HepG2 (cell line): ENCODE results near the gene DDX46. TPM values are rescaled to one million over a fixed set of nuclear protein-coding genes. Genes with fewer than 3 reads are reported as not detected.

ENCODE experiments used
- ATAC-seq: fragments of 200-7000 bp; cut with Tn5 transposase; 3 replicates; pipeline ENCODE4 v1.9.1; 2020; ENCODE audit warnings: mild to moderate bottlenecking, moderate library complexity
- BruUV-seq: library from RNA; stranded (reverse); fragments of 400-500 nt; replicated peaks from 2 replicates; lab custom pipeline; 2021; lab: Mats Ljungman, UMichigan
- CTCF ChIA-PET: fragments of 300-600 bp; formaldehyde crosslinking; extraction: SDS; loops from one replicate; lab custom pipeline; 2021; ENCODE audit warnings: low total read pairs, inconsistent platforms, low intra/inter-chr PET ratio; lab: Yijun Ruan, JAX
- POLR2A ChIA-PET: fragments of 350-600 bp; sonication (Branson Sonifier 250); formaldehyde crosslinking; loops from one replicate; lab custom pipeline; 2020; ENCODE audit warnings: antibody characterized with exemption, inconsistent platforms; lab: Yijun Ruan, JAX
- DNase-seq: peaks from one replicate; pipeline ENCODE4 v3.0.0-alpha.2; 2015; ENCODE audit warnings: low spot score
- FAIRE-seq: peaks from 3 replicates; lab custom pipeline; 2011; peaks lifted over from hg19 to GRCh38; lab: Jason Lieb, UNC
- H2AFZ ChIP-seq: one replicate; pipeline ENCODE4 v1.6.1; 2011; ENCODE audit warnings: low read length, inconsistent platforms
- H3K27ac ChIP-seq: fragments of 300-600 bp; 3 replicates; pipeline ENCODE4 v1.8.0; 2011; ENCODE audit warnings: mixed run types, mild to moderate bottlenecking, mixed read lengths, low read length, inconsistent platforms; ENCODE audit not compliant: insufficient read depth; ENCODE audit errors: extremely low read length
- H3K27me3 ChIP-seq, 2 experiments: fragments of 200-600 bp in 1 of 2; 2 replicates in 1 of 2; 3 replicates in 1 of 2; pipeline versions ENCODE4 v1.6.0 to v1.8.0; 2011; ENCODE audit warnings: low read length in 2 of 2, mild to moderate bottlenecking in 2 of 2, moderate library complexity in 2 of 2, inconsistent platforms in 1 of 2; ENCODE audit not compliant: insufficient read depth in 2 of 2, control insufficient read depth in 1 of 2
- H3K36me3 ChIP-seq, 2 experiments: fragments of 200-600 bp in 1 of 2; replicated peaks in 1 of 2; 2 replicates in 1 of 2; 3 replicates in 1 of 2; pipeline versions ENCODE4 v1.5.1 to v1.8.0; 2011; ENCODE audit warnings: low read length in 2 of 2, inconsistent platforms in 1 of 2; ENCODE audit not compliant: insufficient read depth in 2 of 2, control insufficient read depth in 1 of 2
- H3K4me1 ChIP-seq: 2 replicates; pipeline ENCODE4 v1.5.1; 2012; ENCODE audit warnings: low read length, inconsistent platforms; ENCODE audit not compliant: insufficient read depth
- H3K4me2 ChIP-seq: 2 replicates; pipeline ENCODE4 v1.6.0; 2011; ENCODE audit warnings: low read depth, low read length, inconsistent platforms
- H3K4me3 ChIP-seq, 3 experiments: fragments of 200-600 bp in 1 of 3; sonication (generic), shearing (Covaris generic) in 1 of 3; replicated peaks in 1 of 3; 2 replicates each; pipeline ENCODE4 v1.5.1; 2011 to 2016; ENCODE audit warnings: low read length in 3 of 3, inconsistent platforms in 2 of 3, low read depth in 2 of 3, mild to moderate bottlenecking in 2 of 3, control low read depth in 1 of 3, mixed read lengths in 1 of 3; ENCODE audit not compliant: insufficient read depth in 1 of 3
- H3K79me2 ChIP-seq: one replicate; pipeline ENCODE4 v1.6.1; 2011; ENCODE audit warnings: low read length, inconsistent platforms; ENCODE audit not compliant: insufficient read depth
- H3K9ac ChIP-seq: 2 replicates; pipeline ENCODE4 v1.6.0; 2011; ENCODE audit warnings: mild to moderate bottlenecking, low read depth, low read length, inconsistent platforms; ENCODE audit not compliant: insufficient read depth
- H3K9me3 ChIP-seq: 2 replicates; pipeline ENCODE4 v1.5.1; 2012; ENCODE audit warnings: mild to moderate bottlenecking, low read length
- H4K20me1 ChIP-seq: 2 replicates; pipeline ENCODE4 v1.6.0; 2011; ENCODE audit warnings: inconsistent platforms, mild to moderate bottlenecking, low read length, moderate library complexity; ENCODE audit not compliant: insufficient read depth
- AHR ChIP-seq: IDR thresholded peaks from 2 replicates; pipeline ENCODE4 v1.6.1; 2018; ENCODE audit warnings: missing genetic modification reagents, missing compliant biosample characterization
- LCORL ChIP-seq, 2 experiments: fragments of 450-650 bp in 1 of 2; sonication (generic) in 1 of 2; formaldehyde crosslinking in 1 of 2; IDR thresholded peaks; 2 replicates each; pipeline versions ENCODE4 v1.5.0 to v1.6.1; 2017 to 2020; ENCODE audit warnings: antibody characterized with exemption in 1 of 2, missing genetic modification reagents in 1 of 2
- MAX ChIP-seq: IDR thresholded peaks from 2 replicates; pipeline ENCODE4 v1.6.1; 2012; ENCODE audit warnings: inconsistent platforms
- PCBP2 ChIP-seq: fragments of 200-400 bp; formaldehyde crosslinking; optimal IDR thresholded peaks from 2 replicates; pipeline ENCODE3; 2018; ENCODE audit warnings: low read length, low read depth; ENCODE audit not compliant: poor library complexity, severe bottlenecking
- PRDM15 ChIP-seq: sonication (generic); formaldehyde crosslinking; IDR thresholded peaks from 2 replicates; pipeline ENCODE4 v1.4.0; 2020; ENCODE audit warnings: missing genetic modification reagents
- SMARCE1 ChIP-seq: fragments of 450-650 bp; IDR thresholded peaks from 2 replicates; pipeline ENCODE4 v1.6.1; 2017; ENCODE audit warnings: borderline replicate concordance
- SOX5 ChIP-seq: IDR thresholded peaks from 2 replicates; pipeline ENCODE4 v1.6.1; 2016; ENCODE audit warnings: borderline replicate concordance
- ZBTB8A ChIP-seq: sonication (generic); formaldehyde crosslinking; IDR thresholded peaks from 2 replicates; pipeline ENCODE4 v1.4.0; 2020; ENCODE audit warnings: mild to moderate bottlenecking, low read depth, missing genetic modification reagents, borderline replicate concordance
- ZFX ChIP-seq: sonication (generic); formaldehyde crosslinking; IDR thresholded peaks from 2 replicates; pipeline ENCODE4 v1.4.0; 2020; ENCODE audit warnings: mild to moderate bottlenecking, low read depth, missing genetic modification reagents, moderate library complexity
- ZNF18 ChIP-seq: sonication (generic); formaldehyde crosslinking; IDR thresholded peaks from 2 replicates; pipeline ENCODE4 v1.8.0; 2022; ENCODE audit warnings: mild to moderate bottlenecking, missing genetic modification reagents; ENCODE audit not compliant: insufficient replicate concordance
- ZNF326 ChIP-seq: sonication (generic); formaldehyde crosslinking; IDR thresholded peaks from 2 replicates; pipeline ENCODE4 v1.4.0; 2020; ENCODE audit warnings: missing genetic modification reagents, borderline replicate concordance
- ZNF431 ChIP-seq: sonication (generic); formaldehyde crosslinking; IDR thresholded peaks from 2 replicates; pipeline ENCODE4 v1.9.0; 2022; ENCODE audit warnings: missing genetic modification reagents, low read depth, mild to moderate bottlenecking, borderline replicate concordance
- WGBS: methylation state at CpG from one replicate; pipeline ENCODE4 v1.1.6; 2017; ENCODE audit warnings: low lambda C conversion rate; 5-methylcytosine and 5-hydroxymethylcytosine counted together
- in situ Hi-C: cut with HindIII; loops from 2 replicates; pipeline ENCODE4 v1.10.0; 2017; ENCODE audit warnings: low pct_unique_long_range_greater_than_20kb; ENCODE audit not compliant: extremely low pct_ligation_motif_present
- intact Hi-C: fragments of 100-400 bp; cut with micrococcal nuclease; formaldehyde crosslinking; loops from one replicate; pipeline ENCODE4 v1.10.0; 2022; ENCODE audit not compliant: unreplicated experiment
- polyA plus RNA-seq, 8 experiments: library from polyadenylated mRNA; depleted of rRNA in 3 of 8; stranded (reverse) in 7 of 8; unstranded in 1 of 8; fragments of >200 nt; fragmentation: Illumina TruSeq in 4 of 8; extraction: Trizol in 4 of 8; gene quantifications; 2 replicates each; pipeline versions ENCODE4 v1.2.1 to v1.2.3, GENCODE V29; 2011 to 2016; ENCODE audit warnings: low read depth in 4 of 8, missing spikeins in 1 of 8, mixed read lengths in 1 of 8; ENCODE audit not compliant: insufficient read depth in 1 of 8
- total RNA-seq, 5 experiments: library from RNA; depleted of rRNA; stranded (reverse); fragments of >200 nt; fragmentation: Illumina TruSeq; extraction: Trizol; gene quantifications; 2 replicates each; pipeline ENCODE4 v1.2.3, GENCODE V29; 2016; ENCODE audit warnings: low read depth in 1 of 5
- TF ChIP-seq, protein P1 (sequence below), 2 experiments: sonication (generic) in 1 of 2; formaldehyde crosslinking in 1 of 2; IDR thresholded peaks; 2 replicates each; pipeline versions ENCODE4 v1.4.0 to v1.6.1; 2016 to 2020; ENCODE audit warnings: borderline replicate concordance in 1 of 2, low read depth in 1 of 2, mild to moderate bottlenecking in 1 of 2, missing genetic modification reagents in 1 of 2

Gene DDX46
- total and polyA plus RNA-seq, 2 of the 13 experiments (the other 11 are each of a cell fraction or from before 2014, with no cell fraction given), result 27.3 to 59.3 TPM

GRCh38 chr5:134803821-134804220 is 45.2 kb downstream of the DDX46 start (continued):
- TF ChIP-seq ZNF18 (CRISPR knock-in tag) (no peak), MAX (no peak), ZNF431 (CRISPR knock-in tag) (no peak), LCORL (IDR thresholded peaks at IDR 0.05) (no peak), LCORL (CRISPR knock-in tag; IDR thresholded peaks at IDR 0.05) (no peak), AHR (CRISPR knock-in tag) (no peak)

DNA sequence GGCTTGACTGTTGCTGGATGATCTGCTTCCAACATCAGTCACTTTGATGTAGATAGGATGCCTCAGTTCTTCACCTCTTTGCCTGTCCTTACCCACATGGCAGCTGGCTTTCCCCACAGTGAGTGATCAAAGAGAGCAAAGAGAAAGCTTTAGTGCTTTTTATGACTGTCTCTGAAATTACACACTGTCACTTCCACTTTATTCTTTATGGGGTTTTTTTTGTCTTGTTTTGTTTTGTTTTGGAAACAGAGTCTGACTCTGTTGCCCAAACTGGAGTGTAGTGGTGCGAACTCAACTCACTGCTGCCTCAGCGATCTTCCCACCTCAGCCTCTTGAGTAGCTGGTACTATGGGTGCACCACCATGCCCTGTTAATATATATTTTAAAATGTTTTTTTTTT is 54.8 kb downstream of the DDX46 start:
- H3K27ac ChIP-seq, result no peak overlapping the region
- H3K4me1 ChIP-seq, result no peaks in the 10 kb centered on the region
- ChIA-PET POLR2A (no interaction called here), CTCF (no interaction called here)
- 96% methylated on average over 2 of the region's 2 CpGs for WGBS
- H2AFZ ChIP-seq, result no peak overlapping the region
- ATAC-seq, result no peak
- DNase-seq, result no peak
- H3K79me2 ChIP-seq, result no peaks in the 10 kb centered on the region
- no peak overlapping the region for H3K4me2 ChIP-seq
- H3K9ac ChIP-seq, result no peak overlapping the region
- H3K27me3 ChIP-seq, result no peaks in the 10 kb centered on the region
- no peaks in the 10 kb centered on the region for H3K9me3 ChIP-seq
- FAIRE-seq, result no peak
- no peak overlapping the region for H3K4me3 ChIP-seq
- intact Hi-C loops, result no loop called here
- H3K36me3 ChIP-seq, result peaks cover 17 to 68% of the 10 kb centered on the region in 2 experiments; a peak in 4 of 5 replicates
- BruUV-seq, result no TSS peak
- in situ Hi-C loops, result no loop called here
- H4K20me1 ChIP-seq, result no peaks in the 10 kb centered on the region
- TF ChIP-seq AHR (CRISPR knock-in tag) (no peak), ZNF326 (no peak), PRDM15 (no peak), ZFX (no peak), ZBTB8A (no peak), PCBP2 (no peak), SOX5 (CRISPR knock-in tag) (no peak), SMARCE1 (no peak)
- TF ChIP-seq, protein P1, sequence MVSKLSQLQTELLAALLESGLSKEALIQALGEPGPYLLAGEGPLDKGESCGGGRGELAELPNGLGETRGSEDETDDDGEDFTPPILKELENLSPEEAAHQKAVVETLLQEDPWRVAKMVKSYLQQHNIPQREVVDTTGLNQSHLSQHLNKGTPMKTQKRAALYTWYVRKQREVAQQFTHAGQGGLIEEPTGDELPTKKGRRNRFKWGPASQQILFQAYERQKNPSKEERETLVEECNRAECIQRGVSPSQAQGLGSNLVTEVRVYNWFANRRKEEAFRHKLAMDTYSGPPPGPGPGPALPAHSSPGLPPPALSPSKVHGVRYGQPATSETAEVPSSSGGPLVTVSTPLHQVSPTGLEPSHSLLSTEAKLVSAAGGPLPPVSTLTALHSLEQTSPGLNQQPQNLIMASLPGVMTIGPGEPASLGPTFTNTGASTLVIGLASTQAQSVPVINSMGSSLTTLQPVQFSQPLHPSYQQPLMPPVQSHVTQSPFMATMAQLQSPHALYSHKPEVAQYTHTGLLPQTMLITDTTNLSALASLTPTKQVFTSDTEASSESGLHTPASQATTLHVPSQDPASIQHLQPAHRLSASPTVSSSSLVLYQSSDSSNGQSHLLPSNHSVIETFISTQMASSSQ (IDR thresholded peaks at IDR 0.05; ENCODE audit: low read depth), result no peak
- TF ChIP-seq, protein P1 (CRISPR knock-in tag; IDR thresholded peaks at IDR 0.05; ENCODE audit: borderline replicate concordance), result no peak
